ENCODE results near the gene NAALADL2.

NAALADL2 gene

DNA sequence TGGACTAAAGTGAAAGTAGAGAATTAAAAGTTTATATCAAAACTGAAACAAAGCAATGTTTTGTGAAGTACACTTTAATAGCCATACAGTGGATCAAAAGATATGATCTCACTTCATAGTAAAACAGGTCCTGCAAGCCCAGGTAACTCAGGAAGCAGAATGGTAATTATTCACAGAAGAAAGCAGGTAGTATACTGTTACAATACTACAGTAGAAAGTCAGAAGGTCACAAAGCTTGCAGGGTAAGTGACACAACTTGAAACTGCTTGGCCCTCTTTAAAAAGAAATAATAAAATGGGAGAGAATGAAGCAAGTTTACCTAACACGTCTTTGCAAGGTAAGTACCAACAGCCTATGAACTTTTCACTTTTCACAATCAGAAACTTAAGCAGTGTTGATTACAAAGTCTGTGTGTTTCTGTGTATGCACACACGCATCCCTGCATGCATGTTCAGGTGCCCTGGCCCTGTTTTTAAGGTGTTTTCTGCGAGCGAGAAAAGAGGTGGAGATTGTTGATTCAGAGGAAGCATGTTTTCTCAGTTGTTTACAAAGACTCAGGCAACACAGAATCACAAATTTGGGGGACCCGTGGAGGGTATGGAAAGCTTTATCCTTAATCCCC is at the start of gene NAALADL2:
Gene NAALADL2 (plus strand): TSS at position 221 of the 622 bp plus-strand sequence.
- DNase-seq = no peak

DNA sequence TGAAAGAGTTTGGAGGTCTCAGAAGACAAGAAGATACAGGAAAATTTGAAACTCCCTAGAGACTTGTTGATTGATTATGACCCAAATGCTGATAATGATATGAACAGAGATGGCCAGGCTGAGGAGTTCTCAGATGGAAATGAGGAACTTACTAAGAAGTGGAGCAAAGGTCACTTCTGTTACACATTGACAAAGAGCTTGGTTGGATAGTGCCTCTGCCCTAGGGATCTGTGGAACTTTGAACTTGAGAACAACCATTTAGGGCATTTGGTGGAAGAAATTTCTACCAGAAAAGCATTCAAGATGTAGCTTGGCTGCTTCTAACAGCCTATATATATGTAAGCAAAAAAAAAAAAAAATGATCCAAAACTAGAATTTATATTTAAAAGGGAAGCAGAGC is 48.9 kb upstream of the NAALADL2 start:
- no peak for DNase-seq

DNA sequence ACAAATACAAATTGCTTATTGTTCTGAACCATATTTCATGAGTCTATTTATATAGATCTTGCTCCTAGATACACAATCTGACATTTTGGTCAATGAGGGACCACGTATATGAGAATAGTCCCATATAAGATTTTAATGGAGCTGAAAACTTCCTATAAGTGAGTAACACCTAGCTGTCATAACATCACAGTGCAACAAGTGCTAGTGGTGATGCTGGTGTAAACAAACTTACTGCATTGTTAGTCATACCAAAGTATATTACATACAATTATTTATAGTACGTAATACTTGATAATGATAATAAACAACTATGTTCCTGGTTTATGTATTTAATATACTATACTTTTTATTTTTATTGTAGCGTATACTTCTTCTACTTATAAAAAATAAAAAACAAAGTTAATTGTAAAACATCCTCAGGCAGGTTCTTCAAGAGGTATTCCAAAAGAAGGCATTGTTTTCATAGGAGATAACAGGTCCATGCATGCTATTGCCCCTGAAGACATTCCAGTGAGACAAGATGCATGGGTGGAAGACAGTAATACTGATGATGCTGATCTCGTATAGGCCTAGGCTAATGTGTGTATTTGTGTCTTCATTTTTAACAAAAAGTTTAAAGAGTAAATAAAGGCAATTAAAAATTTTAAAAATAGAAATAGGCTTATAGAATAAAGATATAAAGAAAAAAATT is 46.8 kb upstream of the NAALADL2 start:
- DNase-seq = no peak

DNA sequence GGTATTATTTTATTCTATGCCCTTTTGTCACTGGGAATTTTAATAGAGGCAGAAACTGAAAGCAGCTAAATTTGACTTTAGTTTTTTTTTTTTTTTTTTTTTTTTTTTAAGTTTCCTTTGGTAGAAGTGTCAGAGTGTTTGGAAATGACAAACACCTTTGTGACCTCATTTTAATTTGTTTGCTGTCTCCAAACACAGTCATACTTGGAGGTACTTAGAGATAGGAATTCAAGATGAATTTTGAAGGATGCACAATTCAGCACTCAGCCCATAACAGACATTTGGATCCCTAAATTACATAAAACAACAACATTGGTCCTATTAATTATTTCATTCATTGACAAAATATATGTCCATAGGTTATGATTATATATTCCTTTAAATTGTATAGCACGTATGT is 43.4 kb upstream of the NAALADL2 start:
- DNase-seq = no peak

DNA sequence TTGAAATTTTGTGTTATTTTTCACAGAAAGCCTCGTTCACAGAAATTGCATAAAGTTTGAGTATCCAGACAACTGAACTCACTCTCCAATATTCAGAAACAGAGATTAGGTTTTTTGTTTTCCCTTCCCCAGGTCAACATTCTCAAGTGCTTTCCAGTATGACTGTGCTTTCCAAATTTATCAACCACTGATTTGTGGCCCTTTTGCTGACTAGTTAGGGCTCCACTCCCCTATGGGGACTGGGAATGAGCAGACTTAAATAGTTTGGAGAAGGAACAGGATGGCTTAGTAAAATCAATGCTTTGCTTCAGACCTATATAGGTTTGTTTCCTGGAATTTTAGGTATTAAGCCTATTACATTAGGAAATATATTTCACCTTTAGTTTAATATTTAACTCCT is 38.2 kb upstream of the NAALADL2 start:
- DNase-seq = no peak

DNA sequence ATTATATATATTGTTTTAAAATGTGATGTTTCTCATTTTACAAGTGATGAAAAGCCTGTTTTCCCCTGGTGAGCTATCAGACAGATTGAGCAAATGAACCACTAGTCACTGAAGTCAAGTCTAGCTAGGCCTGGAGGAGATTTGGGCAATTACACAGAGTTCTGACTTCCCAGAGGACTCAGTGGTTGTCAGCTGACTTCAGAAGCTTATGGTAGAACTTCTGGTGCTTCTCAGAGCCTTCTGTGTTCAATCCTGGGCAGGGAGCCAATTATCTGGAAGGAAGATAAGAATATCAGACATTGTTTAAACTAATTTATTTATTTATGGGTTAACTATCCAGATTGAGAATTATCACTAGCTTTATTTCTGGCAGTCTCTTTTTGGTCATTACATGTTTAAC is 37.7 kb upstream of the NAALADL2 start:
- DNase-seq = no peak

DNA sequence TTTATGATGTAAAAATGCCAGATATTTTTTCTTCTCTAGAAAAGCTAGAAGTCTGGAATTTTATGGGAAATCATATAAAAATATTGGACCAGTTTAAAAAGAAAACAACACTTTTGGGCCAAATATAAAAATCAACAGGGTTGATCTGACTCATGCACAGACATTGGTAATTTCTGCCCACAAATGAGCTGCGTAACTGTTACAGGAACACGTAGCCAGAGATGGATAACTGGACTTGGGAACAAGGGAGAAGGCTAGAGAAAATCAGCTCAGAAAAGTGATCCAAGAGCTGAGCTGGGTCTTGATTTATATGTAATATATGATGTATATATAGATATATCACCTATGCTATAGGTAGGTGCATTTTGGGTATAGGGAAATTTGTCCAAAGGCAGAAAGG is 36.8 kb upstream of the NAALADL2 start:
- DNase-seq = no peak

DNA sequence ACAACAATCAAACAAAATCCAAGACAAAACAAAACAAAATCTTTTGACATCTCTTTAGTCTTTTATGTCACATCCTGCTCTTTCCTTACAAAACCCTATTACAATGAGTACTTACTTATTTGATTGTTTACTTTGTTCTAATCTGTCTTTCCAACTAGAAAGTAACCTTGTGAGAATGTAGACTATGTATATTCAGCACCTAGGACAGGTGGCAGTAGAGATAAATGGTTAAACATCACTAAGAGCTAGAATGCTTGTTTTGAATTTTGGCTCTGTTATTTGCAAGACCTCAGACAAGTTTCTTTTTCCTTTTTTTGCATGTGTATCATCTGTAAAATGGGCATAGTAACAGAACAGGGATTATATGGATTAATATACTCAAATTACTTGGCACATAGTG is 33.1 kb upstream of the NAALADL2 start:
- no peak for DNase-seq

DNA sequence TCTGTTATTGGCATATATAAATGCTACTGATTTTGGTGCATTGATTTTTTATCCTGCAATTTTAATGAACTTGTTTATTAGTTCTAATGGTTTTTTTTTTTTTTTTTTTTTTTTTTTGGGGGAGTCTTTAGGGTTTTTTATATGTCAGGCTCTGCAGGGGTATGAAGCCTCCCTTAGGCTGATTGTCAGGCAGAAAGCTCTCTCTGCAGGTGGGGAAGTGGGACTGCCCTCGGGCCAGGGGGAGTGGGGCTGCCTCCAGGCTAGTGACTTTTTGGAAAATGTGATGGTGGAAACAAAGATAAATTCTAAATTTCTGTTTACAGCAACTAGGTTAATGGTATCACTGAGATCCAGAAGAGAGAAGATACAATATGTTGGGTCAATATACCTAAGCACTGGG is 14.4 kb upstream of the NAALADL2 start:
- no peak for DNase-seq

DNA sequence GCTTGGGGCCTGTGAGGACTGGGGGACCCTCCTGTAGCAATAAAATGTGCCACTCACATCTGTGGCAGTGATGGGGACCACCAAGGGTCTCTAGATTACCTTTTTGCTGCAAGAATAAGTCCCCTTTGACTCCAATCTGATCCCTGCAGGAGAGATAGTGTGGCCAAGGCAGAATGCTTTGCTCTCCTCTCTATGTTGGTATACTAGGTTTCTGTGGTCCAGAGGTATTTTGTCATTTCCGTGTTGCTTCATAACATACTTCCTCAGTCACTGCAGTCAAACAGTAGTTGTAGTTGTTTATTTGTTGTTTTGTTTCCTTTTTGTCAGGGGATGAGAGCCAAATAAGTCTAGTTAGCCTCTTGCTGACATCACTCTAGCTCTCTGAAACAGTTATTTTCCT is 13.1 kb upstream of the NAALADL2 start:
- DNase-seq = no peak

DNA sequence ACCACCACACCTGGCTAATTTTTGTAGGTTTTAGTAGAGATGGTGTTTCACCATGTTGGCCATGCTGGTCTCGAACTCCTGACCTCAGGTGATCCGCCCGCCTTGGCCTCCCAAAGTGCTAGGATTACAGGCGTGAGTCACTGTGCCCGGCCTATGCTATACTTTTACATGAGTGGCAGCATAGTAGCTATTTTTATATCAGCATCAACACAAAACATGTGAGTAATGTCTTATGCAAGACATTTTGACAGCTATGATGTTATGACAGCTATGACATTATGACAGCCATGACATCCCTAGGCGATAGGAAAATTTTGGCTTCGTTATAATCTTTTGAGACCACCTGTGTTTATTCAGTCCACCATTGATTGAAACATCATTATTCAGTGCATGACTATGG is 4.1 kb upstream of the NAALADL2 start:
- no peak for DNase-seq

DNA sequence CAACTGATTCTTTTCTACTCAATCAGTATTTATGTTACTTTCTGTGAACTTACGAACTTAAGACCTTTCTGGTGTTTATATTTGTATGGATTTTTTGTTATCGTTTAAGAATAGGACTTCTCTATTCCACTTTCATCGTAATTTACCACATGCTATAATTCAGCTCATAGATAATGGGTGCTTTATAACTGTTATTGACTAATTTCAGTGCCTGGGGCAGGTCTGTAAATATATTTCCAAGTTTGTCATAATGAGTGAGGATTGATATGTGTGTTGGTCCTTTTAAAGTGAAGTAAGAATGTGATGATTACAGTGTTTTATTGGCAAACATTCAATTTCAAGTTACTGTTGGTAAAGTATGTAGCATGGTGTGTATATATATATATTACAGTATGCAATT is 1.8 kb upstream of the NAALADL2 start:
- no peak for DNase-seq

DNA sequence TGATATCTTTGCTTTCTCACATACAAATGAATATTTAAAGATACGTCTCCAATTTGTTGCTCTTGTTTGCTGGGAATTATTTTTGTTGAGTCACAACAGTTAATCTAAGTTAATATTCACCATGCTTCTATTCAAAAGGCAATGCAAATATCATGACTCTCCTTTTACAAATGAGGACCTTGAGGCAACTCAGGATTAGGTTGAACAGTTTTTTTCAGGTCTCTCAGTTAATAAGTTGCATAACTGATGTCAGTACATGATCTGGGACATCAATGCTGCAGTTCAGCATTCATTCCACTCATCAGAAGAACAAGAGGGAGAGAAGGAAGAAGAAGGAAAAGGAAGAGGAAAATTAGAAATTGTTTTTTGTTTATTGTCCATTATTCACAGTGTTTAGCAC is 781 bp upstream of the NAALADL2 start:
- DNase-seq = no peak

DNA sequence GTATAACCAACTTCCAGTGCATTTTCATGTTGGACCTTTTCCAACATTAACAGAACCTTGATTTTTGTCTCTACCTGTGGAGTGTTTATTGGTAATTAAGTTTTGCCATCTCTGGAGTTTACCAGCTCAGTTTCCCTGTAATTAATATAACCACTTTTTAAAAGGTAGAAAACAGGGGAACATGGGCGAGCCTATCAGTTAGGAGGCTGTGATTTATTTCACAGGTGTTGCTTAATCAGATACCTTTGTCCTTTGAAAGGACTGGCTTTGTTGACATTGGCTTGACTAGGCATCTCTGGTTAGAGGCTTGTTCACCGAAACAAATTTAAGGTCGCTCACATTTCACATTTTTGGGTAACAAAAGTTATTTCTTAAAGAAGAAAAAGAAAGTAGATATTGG is 622 bp downstream of the NAALADL2 start:
- no peak for DNase-seq

DNA sequence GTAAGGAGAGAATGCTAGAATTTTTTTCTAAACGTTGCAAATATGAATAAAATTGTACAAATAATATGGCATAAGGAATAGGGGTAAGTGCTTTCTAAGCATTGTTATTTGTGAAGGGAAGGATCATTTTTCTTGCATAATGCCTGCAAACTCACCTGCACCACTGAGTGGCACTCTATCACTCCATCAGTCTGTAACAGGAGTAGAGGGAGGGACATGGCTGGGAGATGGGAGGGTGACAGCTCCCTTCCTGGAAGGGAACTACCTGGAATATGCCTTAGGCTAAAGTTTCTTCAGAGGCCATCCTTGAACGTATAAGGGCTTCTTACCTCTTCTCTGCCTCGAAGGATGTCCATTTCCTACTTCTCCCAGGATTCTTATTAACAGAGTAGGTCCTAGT is 3.0 kb downstream of the NAALADL2 start:
- DNase-seq = peak in 1 of 2 experiments; percentile 2

DNA sequence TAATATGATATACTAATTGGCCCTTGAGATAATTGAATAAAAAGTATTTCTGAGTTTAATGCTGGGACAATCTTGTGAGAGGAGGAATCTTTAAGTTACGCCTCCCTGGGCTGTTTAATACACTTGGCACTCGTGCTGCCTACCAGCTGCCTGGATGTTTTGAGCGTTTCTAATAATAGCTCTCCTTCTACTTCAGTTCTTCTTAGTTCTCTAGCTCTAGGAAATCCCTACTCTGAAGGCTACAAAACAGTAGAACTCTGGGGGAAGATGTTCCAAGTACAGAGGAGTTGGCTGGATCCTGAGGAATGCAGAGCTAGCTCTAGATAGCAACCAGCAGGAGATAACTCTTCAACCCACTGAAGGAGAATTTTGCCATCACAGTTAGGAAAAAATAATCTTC is 3.5 kb downstream of the NAALADL2 start:
- DNase-seq = no peak

DNA sequence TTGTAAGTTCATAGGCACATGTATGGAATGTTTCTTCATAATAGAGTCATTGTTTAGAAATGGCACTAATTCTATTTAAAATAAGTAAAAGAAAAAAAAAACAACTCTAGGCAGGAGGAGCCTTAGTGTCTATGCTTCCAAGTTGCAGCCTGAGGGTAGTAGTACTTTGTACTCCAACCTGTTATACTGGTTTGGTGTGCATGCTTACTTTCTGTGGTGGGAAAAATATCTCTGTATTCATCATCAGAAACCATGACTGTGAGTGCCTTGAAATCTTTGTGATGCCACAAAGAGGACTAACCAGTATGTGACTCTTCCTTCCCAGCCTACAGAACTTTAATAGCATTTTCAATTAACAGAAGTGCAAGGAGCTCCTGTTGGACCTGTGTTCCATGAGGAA is 4.4 kb downstream of the NAALADL2 start:
- no peak for DNase-seq

DNA sequence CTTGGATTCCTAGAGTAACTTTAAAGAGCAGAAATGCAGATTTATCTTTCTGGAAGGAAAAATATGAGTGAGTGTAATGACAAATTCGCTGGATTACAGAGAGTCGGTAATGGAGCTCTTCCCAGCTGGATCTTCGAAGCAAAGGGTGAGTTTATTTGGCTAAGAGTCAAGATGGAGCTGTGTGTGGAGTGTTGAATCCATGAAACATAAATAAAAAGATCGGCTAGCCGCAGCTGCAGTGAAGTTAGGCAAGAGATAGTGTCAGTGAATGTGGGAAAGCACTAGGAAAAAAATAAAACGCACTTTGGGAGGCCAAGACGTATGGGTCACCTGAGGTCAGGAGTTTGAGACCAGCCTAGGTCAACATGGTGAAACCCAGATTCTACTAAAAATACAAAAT is 10.3 kb downstream of the NAALADL2 start:
- no peak for DNase-seq

DNA sequence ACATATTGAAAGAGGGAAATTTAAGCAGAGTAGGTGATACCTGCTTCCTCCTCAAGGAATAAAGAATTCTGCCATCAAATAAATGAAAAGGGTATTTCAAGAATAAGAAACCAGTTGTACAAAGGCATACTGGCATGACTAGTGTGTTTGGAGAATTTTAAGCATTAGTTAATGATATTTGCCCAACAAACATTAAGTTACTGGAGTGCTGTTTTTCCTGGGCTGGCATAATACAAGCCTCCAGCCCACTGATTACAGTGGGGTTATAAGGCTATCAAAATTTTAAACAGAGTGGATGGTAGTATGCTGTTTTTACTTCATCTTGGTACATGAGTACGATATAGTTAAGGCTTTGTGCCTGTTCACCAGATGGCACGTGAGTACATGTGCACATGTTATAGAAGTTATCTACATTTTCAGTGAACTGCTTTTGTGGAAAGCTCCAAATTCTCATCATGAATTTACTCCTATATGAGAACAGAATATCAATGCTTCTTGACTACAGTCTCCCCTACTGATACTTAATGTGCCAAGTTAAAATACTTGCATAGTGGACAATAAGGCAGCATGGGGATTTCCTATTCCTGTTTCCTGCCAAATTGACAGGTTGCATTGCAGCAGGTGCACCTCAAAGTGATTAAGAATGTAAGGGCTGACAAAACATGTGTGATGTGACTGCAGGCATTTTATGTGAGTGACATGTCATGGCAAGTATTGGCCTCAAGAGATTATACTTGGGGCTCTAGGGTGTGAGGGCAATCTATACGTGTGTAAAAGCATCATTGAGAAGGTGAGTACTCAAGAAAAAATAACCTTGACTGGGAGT is 14.9 kb downstream of the NAALADL2 start:
- no peak for DNase-seq

DNA sequence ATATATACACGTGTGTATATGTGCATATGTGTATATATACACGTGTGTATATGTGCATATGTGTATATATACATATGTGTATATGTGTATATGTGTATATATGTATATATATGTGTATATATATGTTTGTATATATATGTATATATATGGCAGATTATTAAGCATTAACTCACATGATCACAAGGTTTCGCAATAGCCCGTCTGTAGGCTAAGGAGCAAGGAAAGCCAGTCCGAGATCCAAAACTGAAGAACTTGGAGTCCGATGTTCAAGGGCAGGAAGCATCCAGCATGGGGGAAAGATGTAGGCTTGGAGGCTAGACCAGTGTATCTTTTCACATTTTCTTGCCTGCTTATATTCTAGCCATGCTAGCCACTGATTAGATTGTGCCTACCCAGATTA is 23.7 kb downstream of the NAALADL2 start:
- no peak for DNase-seq

DNA sequence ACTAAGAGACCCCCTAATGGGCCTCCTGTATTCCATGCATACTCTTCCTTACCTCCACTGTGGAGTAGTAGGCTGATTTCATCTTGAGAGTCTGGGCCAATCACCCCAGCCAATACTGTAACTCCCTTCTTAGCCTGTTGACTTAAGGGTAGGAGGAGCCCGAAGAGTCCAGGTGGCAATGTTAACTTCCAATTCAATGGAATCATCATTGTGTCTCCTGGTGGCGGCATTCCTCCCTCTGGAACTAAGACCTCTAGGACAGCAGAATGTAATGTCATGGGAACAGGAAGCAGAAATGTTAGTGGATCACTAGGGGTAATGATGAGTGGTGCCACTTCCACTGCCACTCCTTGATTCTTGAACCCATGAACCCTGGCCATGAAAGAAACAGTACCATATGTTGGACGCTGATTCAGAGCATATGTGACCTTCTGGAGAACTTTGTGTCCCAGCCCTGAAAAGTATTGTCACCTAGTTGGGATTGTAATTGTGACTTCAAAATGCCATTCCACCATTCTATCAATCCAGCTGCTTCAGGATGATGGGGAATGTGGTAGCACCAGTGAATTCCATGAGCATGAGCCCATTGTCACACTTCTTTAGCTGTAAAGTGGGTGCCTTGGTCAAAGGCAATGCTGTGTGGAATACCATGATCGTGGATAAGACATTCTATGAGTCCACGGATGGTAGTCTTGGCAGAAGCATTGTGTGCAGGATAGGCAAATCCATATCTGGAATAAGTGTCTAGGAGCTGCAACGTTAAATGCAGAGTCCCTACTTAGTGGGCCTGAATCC is 24.9 kb downstream of the NAALADL2 start:
- no peak for DNase-seq

DNA sequence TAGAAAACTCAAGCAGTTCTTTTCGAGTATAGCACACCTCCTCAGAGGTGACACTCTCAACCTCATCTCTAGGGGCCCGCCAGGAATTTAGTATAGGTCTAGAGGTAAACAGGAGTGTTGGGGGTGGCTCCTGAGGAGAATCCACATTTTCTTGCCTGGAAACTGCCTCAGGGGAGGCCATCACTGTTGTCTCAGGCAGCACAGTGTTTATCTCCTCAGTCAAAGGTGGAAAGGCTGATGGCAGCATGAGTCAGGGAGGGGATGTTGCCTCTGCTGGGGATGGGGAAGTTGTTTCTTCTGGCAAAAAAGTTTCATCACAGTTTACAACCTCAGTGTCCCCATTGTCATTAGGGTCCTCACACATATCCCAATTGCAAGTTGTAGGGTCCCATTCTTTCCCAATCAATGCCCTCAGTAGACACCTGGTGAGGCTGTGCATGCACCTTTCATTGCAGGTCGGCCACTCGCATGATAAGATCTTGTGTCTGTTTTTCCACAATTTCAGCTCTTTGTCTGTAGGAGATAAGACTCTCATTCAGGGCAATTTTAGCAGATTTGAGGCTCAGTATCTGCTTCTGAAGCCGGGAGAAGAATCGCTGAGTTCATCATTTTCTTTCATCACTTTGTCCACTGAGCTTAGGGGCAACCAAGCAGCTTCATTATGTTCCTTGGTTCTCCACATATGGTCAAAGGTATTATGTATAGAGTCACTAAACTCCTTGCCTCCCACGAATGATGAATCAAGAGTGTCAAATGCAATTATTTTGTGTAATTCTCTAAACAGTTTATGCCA is 25.8 kb downstream of the NAALADL2 start:
- no peak for DNase-seq

Measured in SW 1271 (cell line).